Activated naive CD8-positive, alpha-beta T cell treated with anti-CD3 and anti-CD28 coated beads, Interleukin-2, amount 50 U/mL, for 24 hours (primary cell): ENCODE measurements around the gene DEFB131B.
"Not testable (repeated sequence)": the region's sequence is repeated elsewhere in the genome, so short reads cannot be mapped to it uniquely, and the experiment has no call there.

ENCODE experiments used
- ATAC-seq: fragments of 150-1000 bp; cut with Tn5 transposase; one replicate; pipeline ENCODE4 v1.10.0; 2021
- DNase-seq: peaks from one replicate; pipeline ENCODE4 v3.0.0; 2021
- H3K27ac Mint-ChIP-seq: one replicate; pipeline ENCODE4 v1.8.0; 2021; ENCODE audit warnings: mild to moderate bottlenecking, mixed read lengths
- H3K27me3 Mint-ChIP-seq: one replicate; pipeline ENCODE4 v1.8.0; 2021; ENCODE audit warnings: mixed read lengths
- H3K36me3 Mint-ChIP-seq: one replicate; pipeline ENCODE4 v1.8.0; 2021; ENCODE audit warnings: low read depth, mixed read lengths
- H3K4me1 Mint-ChIP-seq: one replicate; pipeline ENCODE4 v1.8.0; 2021; ENCODE audit warnings: mixed read lengths
- H3K4me3 Mint-ChIP-seq: one replicate; pipeline ENCODE4 v1.8.0; 2021; ENCODE audit warnings: mild to moderate bottlenecking, moderate library complexity, mixed read lengths
- H3K9me3 Mint-ChIP-seq: one replicate; pipeline ENCODE4 v1.8.0; 2021; ENCODE audit warnings: mixed read lengths

DEFB131B gene, protein sequence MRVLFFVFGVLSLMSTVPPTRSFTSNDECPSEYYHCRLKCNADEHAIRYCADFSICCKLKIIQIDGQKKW

DNA sequence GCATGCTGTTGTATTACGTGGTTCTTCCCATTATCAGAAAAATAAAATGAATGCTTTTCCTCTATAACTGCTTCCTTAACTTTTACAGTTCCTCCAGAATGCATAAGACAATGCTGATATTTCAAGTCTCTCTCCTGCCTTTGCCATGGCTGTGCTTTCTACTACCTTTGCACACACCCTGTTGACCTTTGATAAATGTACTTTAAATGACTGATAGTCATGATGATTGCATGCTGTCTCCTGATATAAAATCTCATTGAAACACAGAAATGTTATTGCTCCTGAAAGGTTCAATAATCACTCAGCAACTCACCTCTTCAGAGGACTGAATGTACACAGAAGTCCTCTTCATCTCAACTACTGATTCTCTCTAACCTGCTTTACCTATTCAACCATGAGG, at the start of gene DEFB131B:
Gene DEFB131B, plus strand, starts transcription at position 395 of the 400 bp plus-strand sequence. Its CDS starts 0 bp downstream, at position 395.
- H3K27me3 Mint-ChIP-seq, DNase-seq, H3K27ac Mint-ChIP-seq, H3K4me1 Mint-ChIP-seq, H3K4me3 Mint-ChIP-seq, H3K9me3 Mint-ChIP-seq, ATAC-seq: not testable (repeated sequence)
- H3K36me3 Mint-ChIP-seq = peaks cover 18% of the 10 kb centered on the region

- not testable (repeated sequence) for H3K4me1 Mint-ChIP-seq, H3K36me3 Mint-ChIP-seq, H3K27ac Mint-ChIP-seq, H3K27me3 Mint-ChIP-seq, H3K9me3 Mint-ChIP-seq, H3K4me3 Mint-ChIP-seq, DNase-seq, ATAC-seq
These were observed 49.0 kb upstream of the DEFB131B start for GRCh38 chr11:71829247-71829646.

GRCh38 chr11:71829686-71830085, 48.6 kb upstream of the DEFB131B start:
- H3K9me3 Mint-ChIP-seq, H3K4me1 Mint-ChIP-seq, ATAC-seq, H3K27me3 Mint-ChIP-seq, H3K36me3 Mint-ChIP-seq, H3K27ac Mint-ChIP-seq, DNase-seq, H3K4me3 Mint-ChIP-seq: not testable (repeated sequence)

GRCh38 chr11:71832811-71833210, 45.4 kb upstream of the DEFB131B start, which contains the start of gene DEFB108B:
DEFB108B (plus strand) TSS chr11:71833200; CDS start chr11:71833200, 0 bp downstream.
- H3K27me3 Mint-ChIP-seq, H3K27ac Mint-ChIP-seq, H3K36me3 Mint-ChIP-seq, DNase-seq, H3K9me3 Mint-ChIP-seq, ATAC-seq, H3K4me1 Mint-ChIP-seq, H3K4me3 Mint-ChIP-seq: not testable (repeated sequence)

DNA sequence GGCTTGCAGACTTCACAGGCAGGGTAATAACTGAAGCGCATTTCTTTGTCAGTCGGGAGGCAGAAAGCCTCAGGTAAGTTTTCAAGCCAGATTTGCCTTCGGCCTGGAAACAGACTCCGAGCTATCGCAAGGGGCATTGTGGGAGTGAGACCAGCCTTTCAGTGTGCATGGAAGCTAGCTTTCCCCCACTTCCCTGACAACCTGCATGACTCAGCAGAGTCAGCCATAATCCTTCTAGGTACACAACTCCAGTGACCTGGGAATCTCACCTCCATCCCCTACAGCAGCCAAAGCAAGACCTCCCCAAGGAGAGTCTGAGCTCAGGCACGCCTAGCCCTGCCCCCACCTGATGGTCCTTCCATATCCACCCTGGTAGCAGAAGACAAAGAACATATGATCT, 35.5 kb upstream of the DEFB131B start:
- DNase-seq, H3K27me3 Mint-ChIP-seq, H3K27ac Mint-ChIP-seq, ATAC-seq, H3K4me1 Mint-ChIP-seq, H3K36me3 Mint-ChIP-seq, H3K4me3 Mint-ChIP-seq, H3K9me3 Mint-ChIP-seq: not testable (repeated sequence)

DNA sequence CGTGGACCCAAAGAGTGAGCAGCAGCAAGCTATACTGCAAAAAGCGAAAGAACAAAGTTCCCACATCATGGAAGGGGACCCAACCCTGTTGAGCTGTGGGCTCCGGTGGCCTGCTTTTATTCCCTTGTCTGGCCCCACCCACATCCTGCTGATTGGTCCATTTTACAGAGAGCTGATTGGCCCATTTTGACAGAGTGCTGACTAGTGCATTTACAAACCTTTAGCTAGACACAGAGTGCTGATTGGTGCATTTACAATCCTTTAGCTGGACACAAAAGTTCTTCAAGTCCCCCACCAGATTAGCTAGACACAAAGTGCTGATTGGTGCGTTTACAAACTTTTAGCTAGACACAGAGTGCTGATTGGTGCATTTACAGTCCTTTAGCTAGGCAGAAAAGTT, 34.9 kb upstream of the DEFB131B start:
- not testable (repeated sequence) for H3K36me3 Mint-ChIP-seq, H3K27ac Mint-ChIP-seq, H3K9me3 Mint-ChIP-seq, H3K27me3 Mint-ChIP-seq, H3K4me3 Mint-ChIP-seq, ATAC-seq, DNase-seq, H3K4me1 Mint-ChIP-seq

- Mint-ChIP-seq H3K27me3 (no peaks in the 10 kb centered on the region), H3K36me3 (no peaks in the 10 kb centered on the region), H3K4me1 (no peaks in the 10 kb centered on the region), H3K4me3 (no peak overlapping the region), H3K9me3 (peaks cover 8% of the 10 kb centered on the region), H3K27ac (no peak overlapping the region)
- ATAC-seq (no peak), DNase-seq (no peak)
These were observed 34.4 kb upstream of the DEFB131B start for GRCh38 chr11:71843858-71844257.

DNA sequence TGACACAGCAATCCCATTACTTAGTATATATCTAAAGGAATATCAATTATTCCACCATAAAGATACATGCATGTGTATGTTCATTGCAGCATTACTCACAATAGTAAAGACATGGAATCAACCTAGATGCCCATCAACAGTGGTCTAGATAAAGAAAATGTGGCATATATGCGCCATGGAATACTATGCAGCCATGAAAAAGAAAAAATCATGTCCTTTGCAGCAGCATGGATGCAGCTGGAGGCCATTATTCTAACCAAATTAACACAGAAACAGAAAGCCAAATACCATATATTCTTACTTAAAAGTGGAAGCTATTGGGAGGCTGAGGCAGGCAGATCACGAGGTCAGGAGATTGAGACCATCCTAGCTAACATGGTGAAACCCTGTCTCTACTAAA, 24.4 kb upstream of the DEFB131B start:
- H3K9me3 Mint-ChIP-seq = peaks cover 15% of the 10 kb centered on the region
- not testable (repeated sequence) for H3K27me3 Mint-ChIP-seq, H3K4me1 Mint-ChIP-seq, DNase-seq, ATAC-seq, H3K4me3 Mint-ChIP-seq, H3K27ac Mint-ChIP-seq
- peaks cover 12% of the 10 kb centered on the region for H3K36me3 Mint-ChIP-seq

DNA sequence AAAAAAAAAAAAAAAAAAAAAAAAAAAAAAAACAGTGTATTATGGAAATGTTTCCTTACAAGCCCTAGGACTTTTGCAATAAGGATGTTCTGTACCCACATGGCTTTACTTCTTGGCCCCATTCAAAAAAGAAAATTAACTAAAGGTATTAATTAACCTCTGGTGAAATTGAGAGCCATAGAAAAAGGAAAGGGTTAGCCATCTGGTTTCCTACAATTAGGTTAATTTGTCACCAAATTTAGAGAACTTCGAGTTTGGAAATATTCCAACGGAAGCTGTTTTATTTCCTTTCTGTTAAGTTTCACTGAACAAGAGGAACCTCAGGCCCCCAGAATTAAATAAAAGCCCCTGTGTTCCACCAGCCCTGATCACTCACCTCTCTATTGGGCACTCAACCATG, 22.4 kb upstream of the DEFB131B start:
- not testable (repeated sequence) for H3K27ac Mint-ChIP-seq, H3K9me3 Mint-ChIP-seq, DNase-seq, H3K27me3 Mint-ChIP-seq, H3K36me3 Mint-ChIP-seq, ATAC-seq, H3K4me3 Mint-ChIP-seq, H3K4me1 Mint-ChIP-seq

- not testable (repeated sequence) for H3K9me3 Mint-ChIP-seq, H3K4me1 Mint-ChIP-seq
These were observed 17.4 kb upstream of the DEFB131B start for GRCh38 chr11:71860835-71861234.

DNA sequence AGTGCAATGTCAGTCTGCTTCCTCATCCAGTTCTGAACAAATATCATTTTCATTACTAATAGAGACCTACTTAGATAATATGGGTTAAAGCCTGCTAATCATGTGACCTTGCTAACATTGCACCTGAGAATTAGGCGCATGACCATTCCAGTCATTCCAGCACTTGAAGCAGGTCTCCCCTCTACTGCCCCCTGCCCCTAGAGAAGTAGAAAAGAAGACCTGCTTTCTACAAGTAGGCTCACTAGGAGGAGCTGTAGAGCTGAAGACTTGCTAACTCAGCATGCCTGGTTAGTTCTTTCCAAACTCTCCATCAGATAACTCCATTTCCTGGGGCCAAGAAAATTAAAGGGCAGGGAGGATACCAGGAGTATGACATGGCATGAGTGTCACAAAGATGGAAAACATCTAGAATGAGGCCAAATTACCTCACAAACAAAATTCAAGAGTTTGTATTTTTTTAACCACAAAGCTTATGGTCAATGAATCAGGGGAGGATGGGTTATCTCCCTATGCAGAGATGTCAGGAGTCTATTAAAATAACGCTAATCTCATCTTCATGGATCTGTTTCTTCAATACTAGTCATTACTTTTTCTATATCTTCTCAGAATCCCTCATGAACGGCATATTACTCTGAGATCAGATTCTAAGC, 14.2 kb upstream of the DEFB131B start:
- H3K4me1 Mint-ChIP-seq, H3K27me3 Mint-ChIP-seq, H3K36me3 Mint-ChIP-seq, H3K9me3 Mint-ChIP-seq, H3K27ac Mint-ChIP-seq, H3K4me3 Mint-ChIP-seq: not testable (repeated sequence)
- DNase-seq (peak; percentile 16), ATAC-seq (peak; percentile 73)

More at GRCh38 chr11:71860835-71861234, 17.4 kb upstream of the DEFB131B start:
- H3K36me3 Mint-ChIP-seq, ATAC-seq, H3K27me3 Mint-ChIP-seq, H3K4me3 Mint-ChIP-seq, DNase-seq, H3K27ac Mint-ChIP-seq: not testable (repeated sequence)

GRCh38 chr11:71867209-71867608, 11.0 kb upstream of the DEFB131B start:
- DNase-seq, ATAC-seq, H3K4me3 Mint-ChIP-seq, H3K36me3 Mint-ChIP-seq, H3K9me3 Mint-ChIP-seq, H3K27ac Mint-ChIP-seq, H3K27me3 Mint-ChIP-seq: not testable (repeated sequence)
- peaks cover 13% of the 10 kb centered on the region for H3K4me1 Mint-ChIP-seq

DNA sequence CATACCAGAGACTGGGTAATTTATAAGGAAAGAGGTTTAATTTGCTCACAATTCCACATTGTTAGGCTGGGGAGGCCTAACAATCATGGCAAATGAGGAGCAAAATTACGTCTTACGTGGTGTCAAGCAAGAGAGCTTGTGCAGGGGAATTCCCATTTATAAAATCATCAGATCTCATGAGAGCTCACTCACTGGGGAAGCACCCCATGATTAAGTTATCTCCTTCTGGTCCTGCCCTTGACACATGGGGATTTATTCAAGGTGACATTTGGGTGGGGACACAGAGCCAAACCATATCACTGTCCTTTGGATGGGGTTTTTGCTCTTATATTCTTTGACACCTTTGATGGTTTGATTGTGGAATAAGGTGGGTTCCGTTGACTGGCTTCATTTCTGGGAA, 8.3 kb upstream of the DEFB131B start:
- not testable (repeated sequence) for H3K4me3 Mint-ChIP-seq, H3K36me3 Mint-ChIP-seq, H3K27me3 Mint-ChIP-seq, DNase-seq, H3K4me1 Mint-ChIP-seq, H3K9me3 Mint-ChIP-seq
- peak; percentile 91 for ATAC-seq
- peak overlapping the region; percentile 70 for H3K27ac Mint-ChIP-seq

DNA sequence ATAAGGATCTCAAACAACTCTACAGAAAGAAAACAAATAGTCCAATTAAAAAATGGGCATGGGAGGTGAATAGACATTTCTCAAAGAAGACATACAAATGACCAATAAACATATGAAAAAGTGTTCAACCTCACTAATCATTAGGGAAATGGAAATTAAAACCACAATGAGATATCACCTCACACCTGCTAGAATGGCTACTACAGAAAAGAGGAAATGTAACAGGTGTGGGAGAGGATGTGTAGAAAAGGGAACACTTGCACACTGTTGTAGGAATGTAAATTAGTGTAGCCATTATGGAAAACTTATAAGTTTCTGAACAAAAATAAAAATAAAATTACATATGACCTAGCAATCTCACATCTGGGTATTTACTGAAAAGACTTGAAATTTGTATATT, 7.6 kb upstream of the DEFB131B start:
- not testable (repeated sequence) for H3K9me3 Mint-ChIP-seq, H3K36me3 Mint-ChIP-seq, H3K27me3 Mint-ChIP-seq, DNase-seq, H3K4me3 Mint-ChIP-seq, H3K4me1 Mint-ChIP-seq, ATAC-seq
- H3K27ac Mint-ChIP-seq = peak overlapping the region; percentile 70

DNA sequence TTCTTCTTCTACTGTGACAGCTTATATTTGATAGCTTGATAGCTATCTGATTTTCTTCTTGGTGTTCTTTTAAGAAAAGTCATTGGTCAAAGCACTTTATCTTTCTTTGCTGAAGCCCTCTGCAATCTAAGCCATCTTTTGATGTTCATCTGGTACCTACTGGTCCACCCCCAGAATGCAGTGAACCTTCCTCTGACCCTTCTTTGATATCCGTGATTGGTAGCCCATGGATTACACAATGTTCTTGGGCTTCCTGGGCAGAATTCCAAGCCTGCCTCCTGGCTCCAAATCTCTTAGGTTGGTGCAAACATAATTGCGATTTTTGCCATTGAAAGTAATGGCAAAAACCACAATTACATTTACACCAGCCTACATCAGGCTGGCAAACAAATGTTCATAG, 2.0 kb upstream of the DEFB131B start:
- H3K9me3 Mint-ChIP-seq, H3K4me1 Mint-ChIP-seq, ATAC-seq, H3K4me3 Mint-ChIP-seq, H3K27ac Mint-ChIP-seq, H3K27me3 Mint-ChIP-seq, DNase-seq: not testable (repeated sequence)
- peaks cover 13% of the 10 kb centered on the region for H3K36me3 Mint-ChIP-seq

GRCh38 chr11:71885806-71886205, 7.6 kb downstream of the DEFB131B start:
- not testable (repeated sequence) for H3K4me3 Mint-ChIP-seq, H3K27ac Mint-ChIP-seq, H3K27me3 Mint-ChIP-seq, H3K4me1 Mint-ChIP-seq, H3K36me3 Mint-ChIP-seq, DNase-seq, ATAC-seq, H3K9me3 Mint-ChIP-seq
